MM.1S (cell line): Measurements from ENCODE around the gene NRM.

Experiments used
- DNase-seq: peaks from one replicate; pipeline ENCODE4 v3.0.0-alpha.2; 2015
- H2AFZ ChIP-seq: fragments of 300-600 bp; sonication (generic); 2 replicates; pipeline ENCODE4 v1.6.0; 2016; ENCODE audit warnings: antibody characterized with exemption, low read length
- H3F3A ChIP-seq: fragments of 300-600 bp; sonication (generic); 2 replicates; pipeline ENCODE4 v1.6.1; 2016; ENCODE audit warnings: mild to moderate bottlenecking, antibody characterized with exemption, low read length, moderate library complexity, mixed read lengths; ENCODE audit not compliant: insufficient read depth
- H3K27ac ChIP-seq: fragments of 300-600 bp; sonication (generic); 2 replicates; pipeline ENCODE4 v1.5.1; 2016; ENCODE audit warnings: mild to moderate bottlenecking, low read length
- H3K27me3 ChIP-seq: fragments of 300-600 bp; sonication (generic); replicated peaks from 2 replicates; pipeline ENCODE4 v1.6.0; 2016; ENCODE audit warnings: low read length; ENCODE audit not compliant: insufficient read depth
- H3K36me3 ChIP-seq: fragments of 300-600 bp; sonication (generic); replicated peaks from 2 replicates; pipeline ENCODE4 v1.6.1; 2016; ENCODE audit warnings: mild to moderate bottlenecking, low read length, mixed read lengths; ENCODE audit not compliant: insufficient read depth
- H3K4me1 ChIP-seq: fragments of 300-600 bp; sonication (generic); 2 replicates; pipeline ENCODE4 v1.6.1; 2016; ENCODE audit warnings: low read length, mixed read lengths
- H3K4me2 ChIP-seq: fragments of 300-600 bp; sonication (generic); 2 replicates; pipeline ENCODE4 v1.6.0; 2016; ENCODE audit warnings: low read depth, low read length
- H3K4me3 ChIP-seq: fragments of 300-600 bp; sonication (generic); 2 replicates; pipeline ENCODE4 v1.5.1; 2016; ENCODE audit warnings: low read length, mixed read lengths
- H3K79me2 ChIP-seq: fragments of 300-600 bp; sonication (generic); 2 replicates; pipeline ENCODE4 v1.6.1; 2016; ENCODE audit warnings: mixed run types, low read length, mixed read lengths
- H3K9ac ChIP-seq: fragments of 300-600 bp; sonication (generic); 2 replicates; pipeline ENCODE4 v1.6.1; 2016; ENCODE audit warnings: low read length, mixed read lengths
- H3K9me2 ChIP-seq: fragments of 300-600 bp; sonication (generic); replicated peaks from 2 replicates; pipeline ENCODE4 v1.6.1; 2016; ENCODE audit warnings: mild to moderate bottlenecking, low read length, mixed read lengths; ENCODE audit not compliant: insufficient read depth
- H3K9me3 ChIP-seq: fragments of 300-600 bp; sonication (generic); replicated peaks from 2 replicates; pipeline ENCODE4 v1.6.1; 2016; ENCODE audit warnings: mild to moderate bottlenecking, low read length, mixed read lengths; ENCODE audit not compliant: insufficient read depth
- H4K20me1 ChIP-seq: fragments of 300-600 bp; sonication (generic); 2 replicates; pipeline ENCODE4 v1.6.1; 2016; ENCODE audit warnings: mild to moderate bottlenecking, low read length, moderate library complexity, mixed read lengths; ENCODE audit not compliant: insufficient read depth
- EZH2 ChIP-seq: fragments of 300-600 bp; sonication (generic); optimal IDR thresholded peaks from 2 replicates; pipeline ENCODE3; 2017; ENCODE audit warnings: low read depth, mild to moderate bottlenecking, antibody characterized with exemption, low read length, mixed read lengths
- EZH2phosphoT487 ChIP-seq: fragments of 300-600 bp; sonication (generic); IDR thresholded peaks from 2 replicates; pipeline ENCODE4 v1.6.1; 2018; ENCODE audit warnings: antibody characterized with exemption, low read length
- TF ChIP-seq, protein P1 (sequence below): fragments of 300-600 bp; sonication (generic); IDR thresholded peaks from 2 replicates; pipeline ENCODE4 v1.5.1; 2016; ENCODE audit warnings: antibody characterized with exemption, low read length, mixed read lengths

NRM gene

DNA sequence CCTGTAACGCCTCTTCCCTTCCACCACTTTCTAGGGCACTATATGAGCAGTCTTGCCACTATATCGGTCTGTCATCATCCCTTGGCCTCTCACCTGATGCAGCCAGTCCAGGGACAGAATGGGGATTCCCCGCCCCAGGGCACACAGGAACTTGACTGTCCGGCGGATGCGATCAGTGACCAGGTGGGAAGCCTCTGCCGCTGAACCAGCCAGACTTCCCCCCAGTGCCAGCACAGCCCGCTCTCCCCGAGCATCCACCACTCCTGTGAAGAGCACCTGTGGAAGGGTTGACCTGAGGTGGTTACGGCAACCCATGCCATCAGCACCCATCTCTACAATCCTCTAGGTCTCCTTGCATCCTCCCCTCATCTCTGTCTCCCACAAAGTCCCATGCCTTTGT is 12.2 kb upstream of the NRM start:
- Histone ChIP-seq H3F3A (no peaks in the 10 kb centered on the region), H3K36me3 (no peaks in the 10 kb centered on the region), H3K4me1 (no peaks in the 10 kb centered on the region), H3K4me2 (no peak overlapping the region), H2AFZ (no peak overlapping the region), H3K4me3 (no peak overlapping the region), H3K27ac (no peak overlapping the region), H4K20me1 (no peaks in the 10 kb centered on the region), H3K27me3 (no peaks in the 10 kb centered on the region), H3K9ac (no peak overlapping the region), H3K79me2 (no peaks in the 10 kb centered on the region), H3K9me2 (no peaks in the 10 kb centered on the region), H3K9me3 (no peaks in the 10 kb centered on the region)
- TF ChIP-seq, protein P1, sequence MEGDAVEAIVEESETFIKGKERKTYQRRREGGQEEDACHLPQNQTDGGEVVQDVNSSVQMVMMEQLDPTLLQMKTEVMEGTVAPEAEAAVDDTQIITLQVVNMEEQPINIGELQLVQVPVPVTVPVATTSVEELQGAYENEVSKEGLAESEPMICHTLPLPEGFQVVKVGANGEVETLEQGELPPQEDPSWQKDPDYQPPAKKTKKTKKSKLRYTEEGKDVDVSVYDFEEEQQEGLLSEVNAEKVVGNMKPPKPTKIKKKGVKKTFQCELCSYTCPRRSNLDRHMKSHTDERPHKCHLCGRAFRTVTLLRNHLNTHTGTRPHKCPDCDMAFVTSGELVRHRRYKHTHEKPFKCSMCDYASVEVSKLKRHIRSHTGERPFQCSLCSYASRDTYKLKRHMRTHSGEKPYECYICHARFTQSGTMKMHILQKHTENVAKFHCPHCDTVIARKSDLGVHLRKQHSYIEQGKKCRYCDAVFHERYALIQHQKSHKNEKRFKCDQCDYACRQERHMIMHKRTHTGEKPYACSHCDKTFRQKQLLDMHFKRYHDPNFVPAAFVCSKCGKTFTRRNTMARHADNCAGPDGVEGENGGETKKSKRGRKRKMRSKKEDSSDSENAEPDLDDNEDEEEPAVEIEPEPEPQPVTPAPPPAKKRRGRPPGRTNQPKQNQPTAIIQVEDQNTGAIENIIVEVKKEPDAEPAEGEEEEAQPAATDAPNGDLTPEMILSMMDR, result no peak
- no peak for TF ChIP-seq EZH2phosphoT487
- TF ChIP-seq EZH2, result no peak
- DNase-seq, result no peak

- H4K20me1 ChIP-seq, result no peaks in the 10 kb centered on the region
- no peaks in the 10 kb centered on the region for H3K9me2 ChIP-seq
- no peak overlapping the region for H3K9ac ChIP-seq
- H3K27ac ChIP-seq, result no peak overlapping the region
- no peak overlapping the region for H3K4me3 ChIP-seq
- no peaks in the 10 kb centered on the region for H3K36me3 ChIP-seq
- H3K4me2 ChIP-seq, result no peak overlapping the region
- no peaks in the 10 kb centered on the region for H3K4me1 ChIP-seq
- DNase-seq, result no peak
- no peak overlapping the region for H2AFZ ChIP-seq
- H3K79me2 ChIP-seq, result no peaks in the 10 kb centered on the region
- no peaks in the 10 kb centered on the region for H3K27me3 ChIP-seq
- H3F3A ChIP-seq, result no peaks in the 10 kb centered on the region
- no peaks in the 10 kb centered on the region for H3K9me3 ChIP-seq
- TF ChIP-seq EZH2phosphoT487 (no peak), EZH2 (no peak)
- TF ChIP-seq, protein P1, result no peak
Measured at GRCh38 chr6:30700340-30700739, 9.6 kb upstream of the NRM start.

DNA sequence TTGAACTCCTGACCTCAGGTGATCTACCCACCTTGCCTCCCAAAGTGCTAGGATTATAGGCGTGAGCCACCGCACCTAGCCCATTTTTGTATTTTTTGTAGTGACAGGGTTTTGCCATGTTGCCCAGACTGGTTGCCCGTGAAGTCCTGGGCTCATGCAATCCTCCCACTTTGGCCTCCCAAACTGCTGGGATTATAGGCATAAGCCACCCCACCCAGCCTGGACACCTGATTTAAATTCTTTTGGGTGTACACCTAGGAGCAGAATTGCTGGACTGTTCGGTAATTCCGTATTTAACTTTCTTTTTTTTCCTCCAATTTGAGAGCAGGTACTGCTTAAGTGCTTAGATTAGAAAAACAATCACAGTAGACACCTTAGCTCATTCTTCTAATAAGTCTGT is 5.6 kb upstream of the NRM start:
- Histone ChIP-seq H3K79me2 (no peaks in the 10 kb centered on the region), H3K4me3 (no peak overlapping the region), H3K9me3 (no peaks in the 10 kb centered on the region), H3K27ac (no peak overlapping the region), H2AFZ (no peak overlapping the region), H3K27me3 (no peaks in the 10 kb centered on the region), H3F3A (no peaks in the 10 kb centered on the region), H4K20me1 (no peaks in the 10 kb centered on the region), H3K4me1 (0 out of 2 replicates have a peak, but pooled peaks cover 3% of the 10 kb centered on the region), H3K4me2 (no peak overlapping the region), H3K9me2 (no peaks in the 10 kb centered on the region), H3K9ac (no peak overlapping the region), H3K36me3 (no peaks in the 10 kb centered on the region)
- DNase-seq, result no peak
- TF ChIP-seq EZH2 (no peak), EZH2phosphoT487 (no peak)
- TF ChIP-seq, protein P1, result no peak
